SKM-1 treated with dmso at 0.1 percent for 144 hours (cell line): ENCODE results near the gene RBSN.

Experiments used
- DNase-seq: peaks from one replicate; lab custom pipeline; 2025; ENCODE audit not compliant: unreplicated experiment; lab: John Stamatoyannopoulos, UW

Gene RBSN

DNA sequence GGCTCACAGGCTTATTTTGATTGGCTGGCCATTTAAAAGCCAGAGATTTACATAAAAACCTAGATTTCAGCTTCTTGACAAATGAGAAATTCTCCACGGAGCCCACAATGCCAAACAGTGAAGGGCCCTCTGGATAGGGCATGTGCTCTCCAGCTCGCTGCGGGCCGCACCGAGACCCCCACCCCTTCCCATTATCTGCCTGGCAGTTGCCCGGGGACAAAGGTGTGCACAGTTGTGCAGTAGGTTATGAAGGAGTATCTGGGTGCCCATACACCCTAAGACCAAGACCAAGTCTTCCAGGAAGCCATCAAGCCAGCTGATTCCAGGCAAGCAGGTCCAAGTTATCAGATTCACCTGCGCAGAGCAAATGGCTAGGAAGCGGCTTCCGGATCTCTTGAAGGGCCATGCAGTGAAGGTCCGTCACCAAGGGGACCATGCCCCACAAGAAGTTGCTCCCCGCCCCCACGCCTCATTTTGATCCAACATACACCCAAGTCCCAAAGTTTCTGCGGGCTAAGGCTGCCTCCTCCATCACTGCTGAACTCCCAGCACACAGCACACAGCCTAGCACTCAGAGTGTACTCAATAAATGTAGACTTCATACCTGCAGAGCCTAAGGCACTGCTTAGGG is 35.2 kb downstream of the RBSN start:
- DNase-seq: no peak

DNA sequence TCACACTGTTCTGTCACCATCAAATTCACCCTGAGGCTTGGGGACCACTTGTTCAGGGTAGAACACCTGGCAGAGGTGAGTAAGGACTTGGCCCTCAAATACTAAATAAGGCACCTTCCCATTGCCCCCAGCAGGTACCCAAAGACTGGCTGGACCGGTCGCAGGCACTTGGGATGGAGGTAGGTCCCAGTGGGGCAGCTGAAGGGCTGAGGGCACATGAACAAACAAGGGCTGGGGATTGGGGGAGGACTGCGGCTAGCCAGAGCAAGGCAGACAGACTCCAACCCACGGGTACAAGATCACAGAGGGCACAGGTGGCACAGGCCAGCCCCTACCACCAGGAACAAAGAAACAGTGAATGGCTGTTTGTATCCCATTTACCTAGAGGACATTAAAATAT is 35.7 kb downstream of the RBSN start:
- no peak for DNase-seq

DNA sequence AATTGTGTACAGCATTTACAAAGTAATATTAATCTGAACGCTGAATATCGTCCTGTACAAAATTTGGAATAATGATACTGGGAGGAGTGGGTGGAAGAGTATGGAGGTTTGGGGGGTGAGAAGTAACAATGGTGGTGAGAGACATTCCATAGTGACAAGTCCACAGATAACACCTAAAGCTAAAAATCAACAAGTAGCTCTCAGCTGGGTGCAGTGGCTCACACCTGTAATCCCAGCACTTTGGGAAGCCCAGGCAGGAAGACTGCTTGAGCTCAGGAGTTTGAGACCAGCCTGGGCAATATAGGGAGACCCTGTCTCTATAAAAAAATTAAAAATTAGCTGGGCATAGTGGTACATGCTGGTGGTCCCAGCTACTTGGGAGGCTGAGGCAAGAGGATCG is 38.9 kb downstream of the RBSN start:
- DNase-seq: no peak

DNA sequence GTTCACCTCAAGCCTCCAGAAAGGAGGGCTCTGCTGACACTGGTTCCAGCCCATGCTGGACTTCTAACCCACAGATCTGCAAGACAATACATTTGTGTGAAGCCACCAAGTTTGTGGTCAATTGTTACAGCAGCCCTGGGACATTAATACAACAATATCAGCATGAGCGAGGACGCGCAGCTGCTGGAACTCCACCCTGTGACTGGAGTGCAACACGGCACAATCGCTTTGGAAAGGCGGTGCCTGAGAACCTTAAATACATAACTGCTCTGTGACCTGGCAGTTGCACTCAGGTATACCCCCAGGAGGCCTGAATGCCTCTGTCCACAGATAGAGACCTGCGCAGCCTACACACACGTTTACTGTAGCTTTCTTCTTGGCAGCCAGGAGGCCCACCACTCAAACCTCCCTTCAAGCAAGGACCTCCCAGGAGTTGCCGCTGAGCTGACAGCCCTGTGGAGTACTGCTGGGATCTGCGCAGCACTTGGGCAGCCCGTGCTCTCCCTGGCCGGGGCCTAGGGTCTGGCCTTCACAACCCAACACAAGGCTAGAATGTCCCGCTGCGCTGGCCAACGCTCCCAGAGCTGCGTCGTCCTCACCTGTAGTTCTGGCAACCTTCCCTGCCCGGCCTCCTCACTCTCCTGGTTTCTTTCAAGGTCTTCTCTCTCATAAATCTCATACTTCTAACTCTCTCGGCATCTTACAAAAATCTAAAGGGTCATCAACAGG is 42.1 kb downstream of the RBSN start:
- DNase-seq: no peak

DNA sequence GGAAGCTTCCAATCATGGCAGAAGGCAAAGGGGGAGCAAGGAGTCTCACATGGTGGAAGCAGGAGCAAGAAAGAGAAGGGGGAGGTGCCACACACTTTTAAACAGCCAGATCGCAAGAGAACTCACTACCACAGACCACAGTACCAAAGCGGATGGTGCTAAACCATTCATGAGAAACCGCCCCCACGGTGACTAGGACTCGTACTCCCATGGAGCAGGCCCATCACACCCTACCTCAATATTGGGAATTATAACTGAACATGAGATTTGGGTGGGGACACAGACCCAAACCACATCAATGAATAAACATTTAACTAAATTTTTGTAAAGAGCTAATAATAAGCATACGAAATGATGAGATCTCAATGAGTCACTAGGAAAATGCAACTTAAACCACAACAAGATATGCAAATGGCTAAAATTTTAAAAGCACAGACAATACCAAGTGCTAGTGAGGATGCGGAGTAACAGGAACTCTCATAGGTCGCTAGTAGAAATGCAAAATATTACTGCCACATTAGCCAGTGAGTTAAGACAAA is 43.9 kb downstream of the RBSN start:
- DNase-seq: no peak

DNA sequence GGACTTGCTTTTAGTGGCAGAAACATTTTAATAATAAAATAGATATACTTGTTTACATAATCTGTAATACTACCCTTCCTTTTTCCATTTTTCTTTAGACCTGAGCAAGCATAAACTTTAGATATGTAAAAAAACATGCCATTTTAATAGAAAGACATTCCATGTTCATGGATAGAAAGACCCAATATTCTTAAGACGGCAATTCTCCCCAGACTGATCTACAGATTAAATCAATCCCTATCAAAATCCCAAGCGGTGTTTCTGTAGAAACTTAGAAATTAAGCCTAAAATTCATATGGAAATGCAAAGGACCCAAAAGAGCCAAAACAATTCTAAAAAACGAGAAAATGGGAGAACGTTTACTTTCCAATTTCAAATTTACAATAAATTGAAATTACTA is 45.4 kb downstream of the RBSN start:
- no peak for DNase-seq

DNA sequence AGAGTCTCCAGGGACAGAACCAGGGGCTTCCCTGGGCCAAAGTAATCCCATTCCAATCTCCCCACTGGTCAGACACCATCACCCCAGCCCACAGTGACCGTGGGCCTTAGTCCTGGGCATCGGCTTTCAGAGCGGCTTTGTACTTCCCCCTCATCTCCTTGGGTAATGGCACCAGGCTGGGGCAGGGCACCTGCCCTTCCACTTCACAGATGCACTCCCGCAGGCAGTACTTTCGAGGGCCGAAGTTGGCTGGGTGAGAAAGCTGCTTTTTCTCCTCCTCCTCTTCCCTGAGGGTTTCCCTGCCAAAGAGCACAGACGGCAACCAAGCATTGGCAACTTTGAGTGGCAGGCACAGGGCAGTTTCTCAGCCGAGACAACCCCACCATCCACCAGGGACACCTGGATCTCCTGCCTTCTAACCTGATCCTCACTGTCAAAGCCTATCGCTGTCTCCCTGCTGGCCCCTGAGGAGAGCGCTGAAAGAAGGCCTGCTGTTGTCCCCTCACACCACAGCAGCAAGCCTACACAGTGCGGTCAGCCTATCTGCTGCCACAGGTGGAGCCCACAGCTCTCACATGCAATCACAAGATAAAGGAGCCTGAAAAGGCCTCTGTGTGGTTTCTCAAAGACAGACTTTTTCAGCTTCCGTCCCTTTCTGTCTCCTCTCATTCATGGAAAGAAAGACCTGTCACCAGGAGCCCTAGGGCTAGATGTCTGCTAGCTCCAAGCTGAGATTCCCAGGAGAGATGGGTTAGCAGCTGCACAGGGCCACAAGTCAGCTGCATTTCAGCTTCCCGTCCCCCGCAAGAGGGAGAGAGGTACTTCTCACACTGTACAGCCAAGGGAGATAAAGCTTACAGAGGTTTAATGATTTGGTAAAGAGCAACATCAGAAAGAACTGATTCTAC is 46.4 kb downstream of the RBSN start:
- DNase-seq: no peak

DNA sequence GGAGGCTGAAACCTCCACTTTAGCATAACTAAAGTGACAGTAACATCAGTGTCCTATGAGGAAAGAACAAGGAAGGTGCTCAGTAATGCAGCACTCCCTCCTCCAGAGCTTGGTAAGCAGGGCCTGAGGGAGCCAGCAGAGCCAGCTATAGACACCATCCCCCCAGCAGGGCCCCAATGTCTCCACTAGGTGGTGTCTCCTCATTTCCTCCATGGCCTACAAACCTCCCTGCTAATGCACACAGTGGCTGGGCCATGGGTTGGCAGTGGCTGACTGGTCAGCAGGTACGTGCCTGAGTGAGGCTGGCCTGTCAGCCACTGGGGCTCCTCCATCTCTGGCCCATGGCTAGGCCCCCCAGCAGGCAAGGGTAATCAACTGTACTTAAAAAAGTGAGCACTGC is 47.4 kb downstream of the RBSN start:
- DNase-seq: peak; percentile 71

DNA sequence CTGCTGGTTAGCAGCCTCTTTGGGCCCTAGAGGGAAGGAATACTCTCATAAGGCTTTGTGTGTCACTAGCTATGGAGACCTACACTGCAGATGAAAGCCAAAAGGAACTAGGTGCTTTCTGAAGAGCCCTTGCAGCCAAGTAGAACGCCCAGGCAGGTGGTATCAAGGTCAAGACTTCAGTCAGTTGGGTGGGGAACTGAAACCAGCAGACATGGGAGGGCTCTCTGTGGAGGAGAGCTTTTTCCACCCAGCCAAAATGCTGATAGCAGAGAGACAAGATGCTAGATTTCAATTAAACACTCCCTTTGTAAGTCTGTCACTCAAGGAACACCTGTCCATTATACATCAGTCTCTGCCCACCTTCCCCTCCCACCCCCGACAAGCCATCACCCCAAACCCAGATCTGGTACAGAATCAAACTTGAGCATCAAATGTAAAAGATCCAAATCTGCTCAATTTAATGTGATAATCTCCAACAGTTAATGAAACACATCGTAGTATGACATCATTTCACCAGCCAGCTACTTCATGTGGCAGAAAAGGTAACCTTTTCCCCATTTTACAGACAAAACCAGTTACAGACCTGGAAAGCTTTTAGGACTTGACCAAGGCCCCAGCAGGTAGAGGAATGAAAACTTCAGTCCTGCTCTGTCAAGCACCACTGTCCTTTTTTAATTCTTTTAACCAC is 48.4 kb downstream of the RBSN start:
- DNase-seq: no peak

DNA sequence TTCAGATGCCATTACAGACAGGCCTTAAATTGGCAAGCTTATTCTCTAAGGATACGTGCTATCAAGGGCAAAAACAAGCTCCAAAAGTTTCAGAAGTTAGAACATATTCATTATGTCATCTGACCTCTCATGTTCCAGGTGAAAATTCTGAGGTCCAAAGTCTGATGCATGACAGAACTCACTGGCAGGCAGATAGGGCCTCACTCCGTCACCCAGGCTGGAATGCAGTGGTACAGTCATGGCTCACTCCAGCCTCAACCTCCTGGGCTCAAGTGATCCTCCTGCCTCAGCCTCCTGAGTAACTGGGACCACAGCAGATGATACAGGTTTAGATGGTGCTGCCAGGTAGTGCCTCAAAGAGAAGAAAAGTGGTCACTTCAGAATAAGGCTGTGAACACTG is 49.4 kb downstream of the RBSN start:
- DNase-seq: no peak

DNA sequence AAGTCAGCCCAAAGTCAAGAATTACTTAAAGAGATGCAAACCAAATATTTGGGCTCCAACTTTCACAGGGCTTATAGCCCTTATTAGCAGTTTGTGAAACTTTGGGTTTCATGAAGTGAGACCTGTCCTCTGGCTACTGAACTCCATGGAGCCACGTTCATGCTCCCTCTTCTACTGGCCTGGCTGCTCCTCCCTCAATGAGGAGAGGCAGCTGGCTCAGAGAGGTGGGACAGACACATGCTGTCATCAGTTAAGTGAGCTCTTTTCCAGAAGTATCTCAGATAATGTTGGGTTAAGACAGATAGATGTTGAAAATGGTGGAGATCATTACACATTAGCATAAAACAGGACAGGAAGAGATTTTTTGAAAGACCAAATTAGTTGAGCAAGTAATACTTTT is 53.3 kb downstream of the RBSN start:
- no peak for DNase-seq

DNA sequence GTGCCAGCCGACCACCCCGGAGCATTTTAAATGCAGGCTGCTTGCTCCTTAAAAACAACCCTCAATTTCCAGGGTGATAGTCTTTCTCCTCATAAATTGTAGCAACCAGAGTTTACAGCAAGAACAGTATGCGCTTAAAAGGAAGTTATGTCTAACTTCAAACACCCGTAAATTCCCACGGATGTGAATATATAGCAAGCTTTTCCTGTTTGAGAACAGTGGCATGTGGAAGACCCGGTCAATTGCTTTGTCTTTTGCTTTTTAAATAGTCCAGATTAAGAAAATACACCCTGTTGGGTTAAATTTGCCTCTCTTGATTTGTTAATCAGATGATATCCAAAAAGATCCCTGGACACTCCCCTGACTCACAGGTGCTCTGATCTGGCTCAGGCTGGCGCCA is 54.6 kb downstream of the RBSN start:
- no peak for DNase-seq

DNA sequence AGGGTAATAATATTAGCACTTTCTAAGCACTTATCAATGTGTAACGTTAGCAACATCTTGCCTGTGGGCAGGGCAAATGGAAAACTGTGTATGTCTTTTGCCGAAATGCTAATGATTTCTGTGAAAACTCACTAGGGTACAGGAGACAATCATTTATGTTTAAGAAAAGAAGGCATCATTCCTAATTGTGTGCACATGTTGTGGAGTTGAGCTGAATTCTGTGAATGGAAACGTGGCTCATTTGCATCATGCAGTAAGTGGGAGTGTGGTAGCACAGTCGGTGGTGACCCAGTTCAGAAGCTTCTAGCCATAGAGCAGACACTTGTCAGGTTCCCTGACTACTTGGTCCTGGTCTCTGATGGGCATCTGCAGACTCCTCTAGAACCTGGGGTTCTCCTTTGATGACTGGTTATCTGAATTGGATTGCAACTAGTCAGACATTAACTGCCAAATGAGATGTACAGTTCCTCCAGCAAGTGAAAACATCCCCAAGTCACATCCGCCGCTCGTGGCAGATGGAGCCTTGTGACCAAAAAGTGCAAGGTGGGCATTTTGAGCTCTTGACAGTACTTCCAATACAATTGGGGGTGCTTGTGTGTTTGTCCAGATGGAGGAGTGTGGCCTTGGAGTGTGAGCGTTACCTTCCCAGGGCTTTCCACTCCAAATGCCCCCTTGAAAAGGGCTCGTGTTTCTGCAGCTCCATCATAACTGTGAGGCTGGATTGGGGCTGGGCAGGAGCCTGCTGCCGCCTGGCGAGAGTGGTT is 55.4 kb downstream of the RBSN start:
- no peak for DNase-seq

DNA sequence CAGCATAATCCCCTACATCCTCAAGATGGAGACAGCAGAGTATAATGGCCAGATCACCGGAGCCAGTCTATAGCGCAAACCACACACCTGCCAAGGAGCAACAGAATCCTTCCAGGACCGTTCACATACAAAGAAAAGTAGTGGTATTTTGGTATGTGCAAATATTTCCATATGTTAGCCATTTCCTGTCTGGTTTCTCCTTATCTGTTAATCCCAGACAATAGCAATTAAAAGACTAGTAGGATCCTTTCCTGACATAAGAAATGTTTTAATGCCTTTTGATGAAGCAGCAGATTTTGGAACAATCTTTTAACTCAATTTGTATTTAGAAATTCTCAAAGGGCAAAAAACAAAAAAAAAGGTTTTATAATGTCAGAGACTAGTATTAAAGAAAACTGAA is 56.0 kb downstream of the RBSN start:
- no peak for DNase-seq

DNA sequence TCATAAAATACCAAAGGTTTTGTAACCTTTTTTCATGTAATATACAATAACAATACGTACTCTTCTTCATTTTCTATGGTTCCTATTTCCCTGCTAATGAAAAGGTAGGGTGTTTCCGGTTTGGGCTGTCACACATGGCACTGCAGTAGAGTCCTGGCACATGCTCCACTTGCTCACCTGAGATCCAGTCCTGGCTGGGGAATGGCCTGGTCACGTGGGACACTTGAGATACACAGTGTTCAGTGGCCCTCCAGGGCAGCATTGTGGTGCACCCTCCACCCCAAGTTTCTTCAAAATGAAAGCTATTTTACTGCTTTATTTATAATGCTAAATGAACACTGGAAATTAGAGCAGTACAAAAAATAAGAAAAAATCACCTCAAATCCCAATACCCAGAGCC is 57.0 kb downstream of the RBSN start:
- DNase-seq: no peak

DNA sequence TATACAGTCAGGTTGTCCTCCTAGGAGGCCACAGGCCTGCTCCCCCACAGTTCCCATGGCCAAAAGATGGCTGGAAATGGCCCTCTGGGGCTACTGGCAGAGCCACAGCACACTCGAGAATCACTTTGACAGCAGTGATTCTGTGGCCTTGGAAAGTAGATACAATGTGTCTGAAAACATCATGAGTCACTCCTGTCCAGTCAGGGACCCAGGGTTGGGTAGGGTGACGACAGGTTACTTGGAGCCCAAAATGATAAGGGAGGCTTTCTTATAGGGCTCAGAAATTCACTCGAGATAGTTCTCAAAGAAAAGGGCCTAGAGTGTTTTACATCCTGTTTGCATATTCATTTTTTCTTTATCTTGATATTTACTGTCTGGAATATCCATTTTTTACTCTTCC is 58.1 kb downstream of the RBSN start:
- no peak for DNase-seq

DNA sequence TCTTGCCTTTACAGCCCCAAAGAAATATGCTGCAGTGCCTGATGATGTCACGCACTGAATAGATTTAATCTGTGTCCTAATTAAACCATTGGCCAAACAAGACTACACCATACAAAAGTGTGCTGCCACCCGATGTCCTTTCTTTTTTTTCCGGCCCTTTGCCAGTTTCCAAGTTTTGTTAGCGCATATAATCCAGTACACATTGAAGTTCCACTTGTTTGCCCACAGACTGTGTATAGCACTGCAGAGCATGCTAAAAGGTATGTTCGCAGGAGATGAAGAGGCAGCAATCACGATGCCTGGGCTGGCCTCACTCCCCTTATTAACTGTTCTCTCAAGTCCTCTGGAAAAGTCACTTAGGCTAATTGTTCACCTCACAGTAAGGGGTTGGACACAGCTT is 60.6 kb downstream of the RBSN start:
- DNase-seq: no peak

DNA sequence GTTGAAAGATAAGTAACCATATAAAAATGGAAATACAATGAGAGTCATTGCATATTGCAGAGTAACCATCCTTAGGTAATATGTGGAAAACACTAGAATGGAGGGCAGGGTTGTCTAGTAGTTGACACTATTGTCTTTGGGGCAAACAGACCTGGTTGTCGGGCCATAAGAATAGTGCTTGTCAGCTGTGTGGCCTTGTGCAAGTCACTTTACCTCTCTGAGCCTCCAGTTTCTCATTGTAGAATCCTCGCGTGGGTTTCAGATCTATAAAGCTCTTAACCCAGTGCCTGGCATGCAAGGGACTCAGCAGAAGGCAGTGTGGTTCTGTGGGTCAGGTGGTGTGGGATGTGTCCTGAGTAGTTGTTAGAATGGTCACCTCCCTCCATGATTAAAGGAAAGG is 65.8 kb downstream of the RBSN start:
- no peak for DNase-seq

DNA sequence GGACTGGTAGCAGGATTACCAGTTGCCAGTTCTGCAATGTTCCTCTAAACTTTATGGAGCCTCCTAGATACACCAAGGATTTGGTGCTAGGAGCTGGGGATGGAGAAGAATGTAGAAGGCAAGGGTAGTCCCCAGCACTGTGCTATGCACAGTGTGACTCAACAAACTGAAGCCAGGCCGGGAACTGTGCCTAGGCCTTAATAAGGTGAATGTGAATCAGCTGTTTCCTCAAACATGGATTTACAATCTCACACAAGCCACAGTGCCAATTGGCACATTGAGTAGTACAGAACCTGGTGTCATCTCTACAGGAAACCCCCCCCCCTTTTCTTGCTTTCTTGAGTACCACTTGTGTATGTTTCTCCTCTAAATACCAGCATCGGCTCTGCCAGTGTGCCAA is 66.3 kb downstream of the RBSN start:
- DNase-seq: no peak

DNA sequence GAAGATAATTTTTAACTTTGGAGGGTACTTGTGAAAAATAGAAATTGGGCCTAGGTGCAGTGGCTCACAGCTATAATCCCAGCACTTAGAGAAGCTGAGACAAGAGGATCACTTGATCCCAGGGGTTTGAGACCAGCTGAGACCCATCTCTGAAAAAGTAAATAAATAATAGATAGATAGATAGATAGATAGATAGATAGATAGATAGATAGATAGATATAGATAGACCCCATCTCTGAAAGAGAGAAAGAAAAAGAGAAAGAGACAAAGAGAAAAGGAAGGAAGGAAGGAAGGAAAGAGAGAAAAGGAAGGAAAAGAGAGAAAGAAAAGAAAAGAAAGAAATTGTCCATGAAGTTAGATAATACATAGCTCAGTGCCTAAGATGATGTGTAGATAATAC is 69.3 kb downstream of the RBSN start:
- no peak for DNase-seq

DNA sequence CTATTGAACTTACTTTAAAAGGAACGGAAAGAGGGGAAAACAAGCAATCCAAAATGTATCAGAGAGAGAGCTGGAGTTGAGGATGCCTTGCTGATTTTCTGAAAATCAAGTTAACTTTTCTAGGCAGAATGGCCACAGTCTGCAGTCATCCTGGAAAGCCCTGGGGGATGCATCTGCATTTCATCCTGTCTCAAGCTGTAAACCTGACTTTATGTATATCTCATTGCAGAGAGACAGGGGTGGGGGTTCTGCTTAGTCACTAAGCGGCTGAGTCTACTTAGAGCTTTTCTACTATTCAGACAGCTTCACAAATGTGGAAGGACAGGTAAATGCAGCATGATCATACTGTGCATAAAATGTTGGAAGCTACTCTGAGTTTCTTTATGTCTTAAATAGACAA is 75.2 kb downstream of the RBSN start:
- DNase-seq: no peak
